GM11168 (cell line): ENCODE measurements around the gene DOP1A.

ENCODE experiments used
- in situ Hi-C: fragments of 300-500 bp; cut with MboI; formaldehyde crosslinking; loops from one replicate; pipeline ENCODE4 v1.12.0; 2022; ENCODE audit warnings: low sequenced_read_pairs; ENCODE audit not compliant: unreplicated experiment

DOP1A gene

GRCh38 chr6:83067448-83068439 is at the start of gene DOP1A:
TSS of gene DOP1A (plus strand) at chr6:83067671. CDS start at chr6:83096978, 29,307 bp downstream.
- in situ Hi-C loops = loop anchor here (25.0 kb wide), 1 partner anchor 445 kb away; the partner anchor contains the start of gene PRSS35

GRCh38 chr6:83019741-83020140 is 47.7 kb upstream of the DOP1A start:
- in situ Hi-C loops = no loop called here

GRCh38 chr6:83031689-83032088 is 35.8 kb upstream of the DOP1A start:
- in situ Hi-C loops = no loop called here

- in situ Hi-C loops = no loop called here
Observed at GRCh38 chr6:83038246-83038645, 29.2 kb upstream of the DOP1A start.

- in situ Hi-C loops = no loop called here
Observed at GRCh38 chr6:83042467-83043053, 24.9 kb upstream of the DOP1A start.

GRCh38 chr6:83044091-83044768 is 23.2 kb upstream of the DOP1A start:
- in situ Hi-C loops = no loop called here

- in situ Hi-C loops = no loop called here
Observed at GRCh38 chr6:83047065-83047754, 20.3 kb upstream of the DOP1A start.

GRCh38 chr6:83051377-83052172 is 15.9 kb upstream of the DOP1A start:
- in situ Hi-C loops = loop anchor here (10.0 to 25.0 kb wide), 3 partner anchors 457 to 797 kb away; partner anchors contain the start of gene PRSS35

- in situ Hi-C loops = loop anchor here (10.0 to 25.0 kb wide), 3 partner anchors 459 to 799 kb away; partner anchors contain the start of gene PRSS35
Observed at GRCh38 chr6:83053678-83054077, 13.8 kb upstream of the DOP1A start.

GRCh38 chr6:83055366-83055964 is 12.0 kb upstream of the DOP1A start:
- in situ Hi-C loops = loop anchor here (10.0 to 25.0 kb wide), 3 partner anchors 457 to 801 kb away; partner anchors contain the start of gene PRSS35

GRCh38 chr6:83057705-83058321 is 9.7 kb upstream of the DOP1A start:
- in situ Hi-C loops = loop anchor here (10.0 to 25.0 kb wide), 3 partner anchors 454 to 803 kb away; partner anchors contain the start of gene PRSS35

- in situ Hi-C loops = loop anchor here (25.0 kb wide), 1 partner anchor 451 kb away; the partner anchor contains the start of gene PRSS35
Observed at GRCh38 chr6:83061190-83061589, 6.3 kb upstream of the DOP1A start.

GRCh38 chr6:83062225-83062624 is 5.2 kb upstream of the DOP1A start:
- in situ Hi-C loops = loop anchor here (25.0 kb wide), 1 partner anchor 450 kb away; the partner anchor contains the start of gene PRSS35

GRCh38 chr6:83065511-83066192 is 1.8 kb upstream of the DOP1A start, which contains the start of gene UBE3D:
TSS of gene UBE3D (minus strand) at chr6:83065841. CDS start at chr6:83065718, 123 bp downstream.
- in situ Hi-C loops = loop anchor here (25.0 kb wide), 1 partner anchor 447 kb away; the partner anchor contains the start of gene PRSS35

GRCh38 chr6:83068616-83069015 is 1.1 kb downstream of the DOP1A start:
- in situ Hi-C loops = loop anchor here (25.0 kb wide), 1 partner anchor 444 kb away; the partner anchor contains the start of gene PRSS35

- in situ Hi-C loops = loop anchor here (25.0 kb wide), 1 partner anchor 443 kb away; the partner anchor contains the start of gene PRSS35
Observed at GRCh38 chr6:83069633-83070032, 2.2 kb downstream of the DOP1A start.

GRCh38 chr6:83071023-83071422 is 3.6 kb downstream of the DOP1A start:
- in situ Hi-C loops = loop anchor here (25.0 kb wide), 1 partner anchor 441 kb away; the partner anchor contains the start of gene PRSS35
